ENCODE measurements around the gene PLCH2.

Gene PLCH2

DNA sequence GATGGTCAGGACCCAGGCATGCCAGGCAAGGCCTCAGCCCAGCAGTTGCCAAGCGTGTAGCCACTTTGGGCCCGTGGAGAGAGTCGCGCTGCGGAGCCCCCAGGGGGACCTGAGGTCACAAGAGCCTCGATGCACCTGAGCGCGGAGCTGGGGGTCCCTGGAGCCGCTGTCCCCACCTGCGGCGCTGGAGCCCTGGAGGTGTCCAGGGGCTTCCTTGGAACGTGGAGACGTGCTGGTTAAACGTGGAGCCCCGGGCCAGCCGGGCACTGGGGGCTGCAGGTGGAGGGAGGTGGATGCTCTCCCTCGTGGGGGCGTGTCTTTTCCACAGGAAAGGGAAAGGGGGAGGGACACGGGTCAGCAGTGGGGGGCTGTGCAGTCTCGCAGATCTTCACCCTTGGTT lies 3.1 kb downstream of the PLCH2 start:
- DNase-seq = no peak

DNA sequence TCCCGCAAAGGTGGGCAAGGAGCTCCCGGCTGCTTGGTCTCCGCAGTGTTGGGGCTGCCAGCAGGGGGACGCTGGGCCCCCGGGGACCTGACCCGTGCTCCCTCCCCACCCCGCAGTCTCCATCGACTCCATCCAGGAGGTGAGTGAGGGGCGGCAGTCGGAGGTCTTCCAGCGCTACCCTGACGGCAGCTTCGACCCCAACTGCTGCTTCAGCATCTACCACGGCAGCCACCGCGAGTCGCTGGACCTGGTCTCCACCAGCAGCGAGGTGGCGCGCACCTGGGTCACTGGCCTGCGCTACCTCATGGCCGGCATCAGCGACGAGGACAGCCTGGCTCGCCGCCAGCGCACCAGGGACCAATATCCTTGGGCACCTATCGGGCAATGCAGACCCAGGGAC lies 3.5 kb downstream of the PLCH2 start:
- DNase-seq = no peak

- DNase-seq = no peak
Measured at GRCh38 chr1:2480236-2480985, 4.3 kb downstream of the PLCH2 start.

GRCh38 chr1:2480986-2481364 lies 4.9 kb downstream of the PLCH2 start:
- DNase-seq = no peak

GRCh38 chr1:2481885-2482284 lies 5.8 kb downstream of the PLCH2 start:
- DNase-seq = no peak

DNA sequence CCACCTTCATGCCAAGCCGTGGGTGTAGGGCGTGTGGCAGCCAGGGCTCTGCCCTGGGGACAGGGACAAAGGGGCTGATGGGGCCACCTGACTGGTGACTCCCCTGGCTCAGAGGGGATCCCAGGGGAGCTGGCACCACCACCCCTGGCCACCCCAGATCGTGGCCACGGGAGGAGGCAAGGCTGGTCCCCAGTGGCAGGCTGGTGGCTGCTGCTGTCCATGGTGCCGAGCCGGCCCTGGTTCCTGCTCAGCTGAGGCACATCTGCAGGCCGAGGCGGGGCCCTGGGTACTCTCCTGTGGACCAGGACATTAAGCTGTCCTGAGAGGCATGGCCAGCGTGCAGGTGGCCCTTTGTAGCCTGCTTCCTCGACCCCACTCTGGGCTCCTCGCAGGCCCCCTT lies 6.5 kb downstream of the PLCH2 start:
- no peak for DNase-seq

DNA sequence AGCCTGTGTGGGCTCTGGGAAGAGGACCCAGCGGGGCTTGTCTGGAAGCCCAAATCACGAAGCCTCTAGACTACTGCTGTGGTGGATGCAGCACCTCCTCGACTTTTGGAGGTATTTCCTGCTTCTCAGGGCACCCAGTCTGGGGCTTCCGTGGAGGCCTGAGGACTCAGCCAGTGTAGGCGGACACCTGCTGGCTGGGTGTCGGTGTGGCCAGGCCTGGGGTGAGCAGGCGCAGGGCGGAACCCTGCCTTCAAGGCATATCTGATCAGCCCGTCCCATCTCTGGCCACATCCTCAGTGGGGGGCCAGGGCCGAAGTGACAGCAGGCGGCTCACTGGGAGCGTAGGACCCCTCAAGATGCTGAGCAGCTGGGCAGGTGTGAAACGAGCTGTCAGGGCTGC lies 6.9 kb downstream of the PLCH2 start:
- DNase-seq = no peak

DNA sequence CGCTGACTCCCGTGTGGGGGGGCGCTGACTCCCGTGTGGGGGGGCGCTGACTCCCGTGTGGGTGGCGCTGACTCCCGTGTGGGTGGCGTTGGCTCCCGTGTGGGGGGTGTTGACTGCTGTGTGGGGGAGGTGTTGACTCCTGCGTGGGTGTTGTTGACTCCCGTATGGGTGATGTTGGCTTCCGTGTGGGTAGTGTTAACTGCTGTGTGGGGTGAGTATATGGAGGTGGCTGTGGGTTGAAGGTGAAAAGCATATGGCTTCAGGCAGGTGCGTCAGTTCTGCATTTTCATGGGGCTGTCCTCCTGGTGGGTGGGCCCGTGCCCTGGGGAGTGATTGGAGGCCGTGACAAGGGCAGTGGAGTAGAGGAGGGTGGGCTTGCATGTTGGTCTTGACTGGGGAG lies 7.9 kb downstream of the PLCH2 start:
- no peak for DNase-seq

GRCh38 chr1:2486041-2486440 lies 10.0 kb downstream of the PLCH2 start:
- DNase-seq = no peak

- DNase-seq = no peak
Measured at GRCh38 chr1:2486558-2486957, 10.5 kb downstream of the PLCH2 start.

- no peak for DNase-seq
Measured at GRCh38 chr1:2488688-2489087, 12.6 kb downstream of the PLCH2 start.

GRCh38 chr1:2489615-2490014 lies 13.5 kb downstream of the PLCH2 start:
- DNase-seq = no peak

GRCh38 chr1:2492091-2492490 lies 16.0 kb downstream of the PLCH2 start:
- DNase-seq = no peak

DNA sequence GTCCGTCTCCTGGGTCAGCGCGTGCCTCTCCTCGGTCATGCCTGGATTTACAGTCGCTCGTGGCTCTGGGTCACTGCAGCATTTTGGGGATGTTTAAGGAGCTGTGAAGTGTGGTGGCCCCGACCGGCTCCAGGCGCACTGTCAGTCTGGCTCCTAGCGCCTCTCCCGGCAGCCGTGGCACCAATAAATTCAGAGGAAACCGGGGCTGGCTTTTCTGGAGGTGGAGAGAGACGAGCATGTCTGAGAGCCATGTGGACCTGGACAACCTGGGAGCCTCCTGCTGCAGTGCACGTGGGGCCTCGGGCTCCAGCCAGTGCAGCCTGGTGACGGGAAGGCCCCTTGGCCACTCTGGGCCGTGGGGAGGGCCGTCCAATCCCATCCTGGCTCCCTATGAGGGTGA lies 17.1 kb downstream of the PLCH2 start:
- no peak for DNase-seq

DNA sequence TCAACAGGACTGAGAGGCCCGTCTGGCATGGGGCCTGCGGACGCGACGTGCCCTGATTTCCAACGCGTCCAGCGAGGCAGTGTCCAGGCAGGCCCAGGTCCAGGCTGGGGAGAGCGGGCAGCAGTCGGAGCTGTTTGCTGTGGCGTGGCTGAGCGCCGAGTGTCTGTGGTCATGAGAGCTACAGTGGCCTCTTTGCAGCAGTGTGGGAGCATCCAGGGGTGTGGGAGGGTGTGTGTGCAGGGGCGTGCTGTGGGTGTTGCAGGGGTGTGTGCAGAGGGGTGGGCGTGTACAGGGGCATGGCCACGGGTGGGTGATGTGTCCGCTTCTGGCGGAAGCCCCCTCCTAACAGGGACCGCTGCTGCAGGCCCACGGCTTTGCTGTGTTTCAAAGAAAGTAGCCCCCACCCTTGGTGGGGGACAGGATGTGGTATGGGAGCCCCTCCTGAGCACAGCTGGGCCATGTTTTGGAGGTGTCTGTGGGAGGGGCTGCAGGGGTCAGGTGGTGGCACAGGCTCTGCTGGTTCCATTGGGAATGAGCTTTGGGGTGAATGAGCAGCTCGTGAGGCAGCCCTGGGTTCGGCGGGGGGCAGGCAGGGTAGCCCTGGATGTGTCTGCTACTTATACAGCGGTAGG lies 17.7 kb downstream of the PLCH2 start:
- DNase-seq = no peak

- DNase-seq = no peak
Measured at GRCh38 chr1:2494323-2494693, 18.2 kb downstream of the PLCH2 start.

- no peak for DNase-seq
Measured at GRCh38 chr1:2495026-2495425, 18.9 kb downstream of the PLCH2 start.

DNA sequence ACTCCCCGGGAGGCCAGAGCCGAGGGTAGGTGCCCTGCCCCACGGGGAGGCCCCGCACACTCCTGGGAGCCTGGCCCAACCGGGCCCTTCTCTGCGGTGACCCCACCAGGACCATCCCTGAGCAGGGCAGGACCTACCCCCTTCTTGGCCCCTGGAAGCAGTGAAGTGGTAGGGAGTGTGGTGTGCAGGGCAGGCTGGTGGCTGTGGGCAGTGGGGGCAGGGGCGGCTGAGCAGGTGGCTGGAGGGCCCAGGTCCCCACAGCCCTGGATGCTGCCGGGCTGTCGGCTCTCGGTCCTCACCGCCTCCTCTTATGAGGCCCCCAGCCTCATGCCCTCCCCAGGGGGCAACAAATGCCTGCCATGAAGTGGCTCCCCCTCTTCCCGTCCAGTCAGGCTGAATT lies 19.5 kb downstream of the PLCH2 start:
- no peak for DNase-seq

DNA sequence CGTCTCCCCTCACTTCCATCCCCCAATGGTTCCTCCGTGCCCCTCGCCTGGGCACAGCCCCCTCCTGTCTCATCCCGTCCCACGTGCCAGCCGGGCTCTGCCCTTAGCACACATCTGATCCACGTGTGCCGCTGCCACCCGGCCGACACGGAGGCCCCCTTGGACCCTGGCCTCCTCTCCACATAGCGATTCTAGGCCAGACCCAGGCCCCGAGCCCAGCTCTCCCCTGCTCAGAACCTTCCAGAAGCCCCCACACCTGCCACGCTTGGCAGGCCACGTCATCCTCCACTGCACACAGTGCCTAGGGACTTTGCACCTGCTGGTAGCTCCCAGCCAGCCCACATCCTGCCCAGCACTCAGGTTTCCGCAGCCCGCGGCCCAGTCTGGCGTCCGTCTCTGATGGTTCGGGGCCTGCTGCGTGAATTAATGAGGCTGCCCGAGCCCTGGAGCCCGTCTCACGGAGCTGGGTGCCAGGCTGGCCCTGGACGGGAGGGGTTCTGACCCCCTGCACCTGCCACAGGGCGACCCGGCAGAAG lies 20.1 kb downstream of the PLCH2 start:
- no peak for DNase-seq

- no peak for DNase-seq
Measured at GRCh38 chr1:2496746-2497145, 20.7 kb downstream of the PLCH2 start.

DNA sequence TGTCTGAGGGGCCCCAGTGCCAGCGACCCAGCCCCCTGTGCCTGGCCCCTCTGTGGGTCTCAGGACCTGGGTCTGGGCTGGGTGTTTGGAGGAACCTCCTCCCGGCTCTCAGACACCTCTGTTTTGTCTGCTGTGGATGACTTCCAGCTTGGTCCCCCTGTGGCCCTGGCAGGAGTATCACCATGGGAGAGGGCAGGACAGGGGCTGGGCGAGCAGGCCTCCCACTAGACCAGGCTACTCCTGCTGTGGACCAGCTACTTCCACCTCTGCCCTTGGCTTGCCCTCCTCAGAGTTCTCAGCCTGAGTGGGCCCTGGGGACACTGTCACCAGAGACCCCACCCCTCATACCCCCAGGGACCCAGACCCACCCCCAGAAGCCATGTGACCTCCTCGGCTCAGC lies 21.8 kb downstream of the PLCH2 start:
- DNase-seq = no peak

DNA sequence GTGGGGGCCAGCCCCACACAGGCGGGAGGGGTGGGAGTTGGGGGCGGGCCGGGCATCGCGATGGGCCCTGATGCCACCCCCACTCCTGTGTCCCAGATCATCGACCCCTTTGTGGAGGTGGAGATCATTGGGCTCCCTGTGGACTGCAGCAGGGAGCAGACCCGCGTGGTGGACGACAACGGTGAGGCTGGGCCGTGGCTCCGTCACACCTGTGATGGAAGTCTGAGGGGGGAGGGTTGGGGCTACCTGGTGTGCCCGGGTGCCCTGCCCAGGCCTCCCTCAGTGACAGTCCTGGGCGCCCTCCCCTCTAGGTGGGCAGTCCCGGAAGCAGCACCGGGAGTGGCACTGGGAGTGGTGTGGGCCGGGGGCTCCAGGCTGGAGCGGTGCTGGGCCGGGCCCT lies 22.6 kb downstream of the PLCH2 start:
- DNase-seq = no peak

GRCh38 chr1:2499260-2499659 lies 23.2 kb downstream of the PLCH2 start:
- no peak for DNase-seq

DNA sequence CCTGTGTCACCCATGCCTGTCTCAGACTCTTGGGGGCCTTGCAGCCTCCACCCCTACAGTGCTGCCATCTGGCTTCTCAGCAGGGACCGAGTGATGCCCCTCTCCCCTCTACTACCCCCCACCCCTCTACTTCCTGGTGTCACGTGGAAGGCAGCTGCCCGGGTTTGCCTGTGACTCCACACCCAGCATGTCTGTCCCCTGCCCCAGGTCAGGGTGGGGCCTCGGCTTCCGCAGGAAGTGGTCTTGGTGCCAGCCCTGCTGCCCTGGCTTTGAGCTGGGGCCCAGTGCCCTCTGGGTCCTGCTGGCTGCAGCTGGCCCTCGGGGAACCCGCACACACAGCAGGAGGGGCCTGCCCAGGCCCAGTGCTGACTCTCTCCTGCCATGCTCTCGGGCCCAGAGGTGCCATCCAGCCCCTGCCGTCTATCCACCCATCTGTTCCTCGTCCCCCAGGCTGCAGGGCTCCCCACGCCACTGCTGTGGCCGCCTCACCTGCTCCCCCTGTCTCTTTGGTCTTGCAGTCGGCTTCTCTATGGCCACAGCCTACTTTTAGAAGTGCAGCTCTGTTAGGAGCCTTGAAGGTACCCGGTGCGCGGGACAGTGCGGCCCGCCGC lies 24.0 kb downstream of the PLCH2 start:
- DNase-seq = no peak
